Cardiac muscle cell (in vitro differentiated cells and primary cell): ENCODE data around the gene PFDN1. TPM values are rescaled to one million over a fixed set of nuclear protein-coding genes. Genes with fewer than 3 reads are reported as not detected.
A peak's percentile ranks its signal among the peaks of the same experiment; 100 is the strongest.

Experiments used
- DNase-seq, 2 donors: peaks; one replicate each; pipeline versions ENCODE4 v3.0.0 to v3.0.0-alpha.2; 2010 to 2017; ENCODE audit warnings: low read depth in 1 of 2, low spot score in 1 of 2
- H3K27ac ChIP-seq: fragments of 200-600 bp; sonication (generic); 2 replicates; pipeline ENCODE4 v1.5.1; 2016
- H3K27me3 ChIP-seq: fragments of 200-600 bp; sonication (generic); 2 replicates; pipeline ENCODE4 v1.6.0; 2016; ENCODE audit warnings: control low read depth
- H3K36me3 ChIP-seq: fragments of 200-600 bp; sonication (generic); 2 replicates; pipeline ENCODE4 v1.5.1; 2016; ENCODE audit warnings: control low read depth
- H3K4me1 ChIP-seq: fragments of 200-600 bp; sonication (generic); 2 replicates; pipeline ENCODE4 v1.8.1; 2017; ENCODE audit warnings: low read depth, mild to moderate bottlenecking, mixed run types
- H3K4me3 ChIP-seq: fragments of 200-600 bp; sonication (generic); 2 replicates; pipeline ENCODE4 v1.5.1; 2016; ENCODE audit warnings: mild to moderate bottlenecking
- H3K9me3 ChIP-seq: fragments of 200-600 bp; sonication (generic); 2 replicates; pipeline ENCODE4 v1.5.1; 2017; ENCODE audit warnings: low read depth, mild to moderate bottlenecking, control low read depth
- polyA plus RNA-seq: library from polyadenylated mRNA; unstranded; fragments of >200 nt; fragmentation: Nextera tagmentation; extraction: Ambion mirVana; gene quantifications from 2 replicates; pipeline ENCODE4 v1.2.1, GENCODE V29; 2016
- total RNA-seq: library from RNA; depleted of rRNA; stranded (reverse); fragments of >200 nt; gene quantifications from 2 replicates; pipeline ENCODE4 v1.2.3, GENCODE V29; 2016
- TF ChIP-seq, protein P1 (sequence below): IDR thresholded peaks from 2 replicates; pipeline ENCODE4 v1.5.1; 2012; ENCODE audit warnings: low read depth, mild to moderate bottlenecking, low read length

PFDN1 gene
- total and polyA plus RNA-seq, 2 experiments from 2014 or later: 129 to 139 TPM

DNA sequence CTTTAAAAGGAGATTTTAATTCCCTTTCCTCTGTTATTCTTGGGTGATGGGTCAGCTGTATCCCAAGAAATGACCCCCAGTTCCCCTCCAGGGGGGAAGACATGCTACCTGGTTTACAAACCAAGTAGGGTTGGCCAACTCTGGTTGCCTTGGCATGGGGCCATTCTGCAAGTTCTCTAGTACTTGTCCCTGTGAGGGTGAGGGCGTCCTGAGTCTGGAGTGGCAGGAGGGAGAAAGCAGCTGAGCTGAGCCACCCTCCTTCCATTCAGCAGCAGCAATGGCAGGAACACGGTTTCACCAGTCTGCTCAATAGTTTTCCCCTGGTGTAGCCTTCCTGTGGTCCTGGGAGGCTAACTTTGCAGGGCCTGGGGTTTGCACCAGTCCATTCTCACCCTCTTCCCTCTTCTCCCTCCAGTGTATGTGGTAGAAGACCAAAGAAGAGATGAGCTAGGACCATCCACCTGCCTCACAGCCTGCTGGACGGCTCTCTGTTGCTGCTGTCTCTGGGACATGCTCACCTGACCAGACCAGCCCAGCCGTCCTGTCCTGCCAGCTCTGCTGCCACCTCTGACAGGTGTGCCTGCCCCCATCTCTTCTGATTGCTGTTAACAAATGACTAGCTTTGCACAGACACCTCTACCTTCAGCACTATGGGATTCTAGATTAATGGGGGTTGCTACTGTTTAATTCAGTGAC lies 59.9 kb downstream of the PFDN1 start:
- DNase-seq: no peak
- Histone ChIP-seq H3K4me3 (no peak overlapping the region), H3K27ac (no peak overlapping the region), H3K36me3 (peaks cover 7% of the 10 kb centered on the region), H3K9me3 (no peaks in the 10 kb centered on the region), H3K27me3 (no peaks in the 10 kb centered on the region), H3K4me1 (peaks cover 24% of the 10 kb centered on the region)
- TF ChIP-seq, protein P1, sequence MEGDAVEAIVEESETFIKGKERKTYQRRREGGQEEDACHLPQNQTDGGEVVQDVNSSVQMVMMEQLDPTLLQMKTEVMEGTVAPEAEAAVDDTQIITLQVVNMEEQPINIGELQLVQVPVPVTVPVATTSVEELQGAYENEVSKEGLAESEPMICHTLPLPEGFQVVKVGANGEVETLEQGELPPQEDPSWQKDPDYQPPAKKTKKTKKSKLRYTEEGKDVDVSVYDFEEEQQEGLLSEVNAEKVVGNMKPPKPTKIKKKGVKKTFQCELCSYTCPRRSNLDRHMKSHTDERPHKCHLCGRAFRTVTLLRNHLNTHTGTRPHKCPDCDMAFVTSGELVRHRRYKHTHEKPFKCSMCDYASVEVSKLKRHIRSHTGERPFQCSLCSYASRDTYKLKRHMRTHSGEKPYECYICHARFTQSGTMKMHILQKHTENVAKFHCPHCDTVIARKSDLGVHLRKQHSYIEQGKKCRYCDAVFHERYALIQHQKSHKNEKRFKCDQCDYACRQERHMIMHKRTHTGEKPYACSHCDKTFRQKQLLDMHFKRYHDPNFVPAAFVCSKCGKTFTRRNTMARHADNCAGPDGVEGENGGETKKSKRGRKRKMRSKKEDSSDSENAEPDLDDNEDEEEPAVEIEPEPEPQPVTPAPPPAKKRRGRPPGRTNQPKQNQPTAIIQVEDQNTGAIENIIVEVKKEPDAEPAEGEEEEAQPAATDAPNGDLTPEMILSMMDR: no peak

DNA sequence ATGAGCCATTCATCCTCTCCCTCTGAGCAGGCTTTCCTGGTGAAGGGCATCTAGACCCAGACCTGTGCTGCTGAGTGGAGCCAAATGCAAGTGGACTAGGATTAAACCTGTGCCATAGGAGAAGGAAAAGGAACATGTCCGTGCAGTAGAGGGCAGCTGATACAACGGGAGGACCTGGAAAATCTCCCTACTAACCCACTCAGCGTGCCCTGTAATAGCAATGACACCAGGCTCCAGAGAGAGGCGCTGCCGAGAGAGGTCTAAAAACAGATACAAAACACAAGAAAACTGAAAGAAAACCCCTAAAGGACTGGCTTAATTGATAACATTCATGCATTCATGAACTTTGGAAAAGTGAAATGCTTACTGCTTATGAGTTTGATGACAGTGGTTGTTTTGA lies 60.8 kb downstream of the PFDN1 start:
- Histone ChIP-seq H3K4me3 (no peak overlapping the region), H3K27me3 (no peaks in the 10 kb centered on the region), H3K27ac (peak overlapping the region; percentile 53), H3K4me1 (peaks cover 24% of the 10 kb centered on the region), H3K36me3 (peaks cover 7% of the 10 kb centered on the region), H3K9me3 (no peaks in the 10 kb centered on the region)
- TF ChIP-seq, protein P1: peak; percentile 20
- no peak for DNase-seq

DNA sequence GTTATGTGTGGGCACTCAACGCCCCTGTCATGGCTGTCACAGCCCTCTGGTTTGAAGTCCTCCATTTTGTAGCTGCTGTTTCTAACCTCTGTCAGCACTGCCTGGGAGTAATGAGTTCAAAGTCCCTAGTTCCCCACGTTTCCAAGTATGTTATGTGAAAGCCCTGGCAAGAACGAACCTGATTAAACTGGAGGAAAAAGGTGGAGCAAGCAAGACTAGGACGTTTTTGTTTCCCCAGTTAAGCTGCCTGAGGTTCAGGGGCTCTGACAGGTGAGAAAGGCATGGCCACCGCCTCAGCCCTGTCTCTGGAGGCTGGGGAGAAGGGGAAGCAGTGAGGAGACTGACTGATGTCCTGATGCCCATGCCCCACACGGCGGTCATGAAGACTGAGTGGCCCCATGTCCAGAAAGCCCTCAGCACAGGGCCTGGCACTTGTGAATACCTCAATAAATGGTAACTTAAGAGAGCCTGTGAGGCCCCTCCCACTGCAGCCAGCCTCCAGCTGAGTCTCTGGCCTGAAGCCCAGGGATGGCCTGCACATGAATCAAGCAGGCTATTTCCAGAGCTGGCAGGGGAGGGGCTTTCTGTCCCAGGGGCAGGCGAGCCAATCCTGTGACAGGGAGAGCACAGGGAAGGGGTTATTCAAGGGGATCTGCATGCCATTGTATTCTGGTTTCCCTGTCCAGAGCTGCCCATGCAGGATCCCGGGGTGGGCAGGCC lies 61.8 kb downstream of the PFDN1 start:
- Histone ChIP-seq H3K4me3 (no peak overlapping the region), H3K4me1 (peaks cover 24% of the 10 kb centered on the region), H3K27ac (peak overlapping the region; percentile 63), H3K36me3 (peaks cover 7% of the 10 kb centered on the region), H3K9me3 (no peaks in the 10 kb centered on the region), H3K27me3 (no peaks in the 10 kb centered on the region)
- DNase-seq: peak; percentile 94 to 95
- TF ChIP-seq, protein P1: no peak

DNA sequence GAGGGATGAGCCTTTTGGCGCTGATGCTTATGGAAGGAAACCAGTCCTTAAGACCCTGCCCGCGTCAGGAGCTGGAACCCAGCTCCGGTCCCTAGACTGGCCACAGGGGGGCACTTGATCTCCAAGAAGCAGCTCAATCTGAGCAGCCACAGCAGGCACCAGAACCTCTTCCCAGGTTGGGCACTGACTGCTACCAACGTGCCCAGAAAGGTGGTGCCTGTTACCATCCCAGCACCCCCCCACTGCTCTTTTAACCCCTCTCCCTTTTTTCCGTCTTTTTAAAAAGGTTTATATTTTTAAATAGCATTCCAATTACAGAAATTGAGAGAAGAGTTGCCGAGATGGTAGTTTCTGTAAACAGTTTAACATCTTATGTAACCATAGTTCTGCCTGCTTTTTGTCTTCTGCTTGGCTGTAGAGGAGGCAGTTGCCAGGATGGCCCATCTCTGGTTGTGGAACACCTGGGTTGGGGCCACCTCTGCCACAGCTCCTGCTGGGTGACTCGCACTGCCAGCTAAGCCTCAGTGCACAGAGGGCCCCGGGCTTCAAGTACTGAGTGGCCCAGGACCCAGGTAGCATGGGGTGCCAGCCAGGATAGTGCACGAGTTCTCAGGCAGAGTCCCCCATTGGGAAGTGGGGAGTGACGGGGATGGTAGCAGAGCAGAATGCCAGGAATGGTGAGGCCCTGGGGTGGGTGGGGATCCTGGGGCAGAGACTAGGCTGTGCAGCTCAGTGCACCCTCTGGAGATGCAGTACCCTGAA lies 62.8 kb downstream of the PFDN1 start:
- Histone ChIP-seq H3K9me3 (no peaks in the 10 kb centered on the region), H3K4me1 (peaks cover 24% of the 10 kb centered on the region), H3K27ac (no peak overlapping the region), H3K27me3 (no peaks in the 10 kb centered on the region), H3K36me3 (peaks cover 2% of the 10 kb centered on the region), H3K4me3 (no peak overlapping the region)
- TF ChIP-seq, protein P1: peak; percentile 81
- DNase-seq: peak; percentile 74 to 79

DNA sequence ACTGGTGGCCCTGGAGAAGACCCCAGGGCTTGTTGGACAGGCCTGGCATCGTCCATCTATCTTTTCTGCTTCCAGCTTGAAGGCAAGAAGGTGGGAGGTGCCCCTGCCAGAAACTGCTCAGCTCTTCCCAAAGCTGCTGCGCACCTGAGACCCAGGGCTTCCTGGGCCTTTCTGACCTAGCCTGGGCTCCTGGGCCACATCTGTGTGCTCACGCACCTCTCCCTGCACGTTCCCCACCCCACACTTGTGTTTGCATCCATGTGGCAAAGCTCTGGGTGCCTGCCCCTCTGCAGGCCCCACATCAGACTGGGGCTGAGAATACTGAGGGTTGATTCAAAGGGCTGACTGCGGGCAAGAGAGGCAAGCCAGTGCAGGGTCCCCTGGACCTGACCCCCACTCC lies 63.4 kb downstream of the PFDN1 start:
- Histone ChIP-seq H3K9me3 (no peaks in the 10 kb centered on the region), H3K36me3 (no peaks in the 10 kb centered on the region), H3K4me1 (peaks cover 21% of the 10 kb centered on the region), H3K27me3 (no peaks in the 10 kb centered on the region), H3K27ac (no peak overlapping the region), H3K4me3 (no peak overlapping the region)
- TF ChIP-seq, protein P1: no peak
- DNase-seq: no peak
